Peyer's patch (tissue), 4 donors: ENCODE measurements around the gene ATF5. TPM values are rescaled to one million over a fixed set of nuclear protein-coding genes. Genes with fewer than 3 reads are reported as not detected.
A peak's percentile ranks its signal among the peaks of the same experiment; 100 is the strongest.

Experiments
- DNase-seq, 3 donors: peaks; one replicate each; pipeline ENCODE4 v3.0.0-alpha.2; 2017 to 2019
- H3K27ac ChIP-seq, 4 donors: fragments of 200-600 bp; sonication (generic); one replicate each; pipeline ENCODE4 v1.5.1; 2016 to 2019
- H3K27me3 ChIP-seq, 2 donors: fragments of 200-600 bp; sonication (generic); one replicate each; pipeline ENCODE4 v1.5.1; 2019
- H3K36me3 ChIP-seq, 3 donors: fragments of 200-600 bp; sonication (generic); one replicate each; pipeline ENCODE4 v1.5.1; 2016 to 2019
- H3K4me1 ChIP-seq, 4 donors: fragments of 200-600 bp; sonication (generic); one replicate each; pipeline ENCODE4 v1.5.1; 2016 to 2019
- H3K4me3 ChIP-seq, 4 donors: fragments of 200-600 bp; sonication (generic); 1 replicate in 3 of 4; 2 replicates in 1 of 4; pipeline ENCODE4 v1.5.1; 2016 to 2019; ENCODE audit warnings: mild to moderate bottlenecking in 1 of 4
- H3K9me3 ChIP-seq, 4 donors: fragments of 200-600 bp; sonication (generic); one replicate each; pipeline ENCODE4 v1.5.1; 2016 to 2019; ENCODE audit warnings: mild to moderate bottlenecking in 1 of 4
- POLR2A ChIP-seq, 2 donors: fragments of 450-650 bp; IDR thresholded peaks; one replicate each; pipeline ENCODE4 v1.5.1; 2017; ENCODE audit warnings: antibody characterized with exemption in 2 of 2, mild to moderate bottlenecking in 2 of 2, moderate library complexity in 2 of 2
- total RNA-seq, 4 donors: library from RNA; depleted of rRNA; stranded (reverse); fragments of >200 nt; gene quantifications; one replicate each; pipeline ENCODE4 v1.1.0, GENCODE V29; 2016
- TF ChIP-seq, protein P1 (sequence below), 6 experiments: fragments of 450-650 bp in 4 of 6; fragments of 200-600 bp in 2 of 6; sonication (generic) in 1 of 6; IDR thresholded peaks; one replicate each; pipeline ENCODE4 v1.5.1; 2017 to 2019; ENCODE audit warnings: antibody characterized with exemption in 6 of 6, mild to moderate bottlenecking in 3 of 6, moderate library complexity in 1 of 6

ATF5 gene
- total RNA-seq, 4 donors from 2014 or later = 3.3 to 21.4 (median 18.2) TPM

GRCh38 chr19:49908480-49909420 lies 20.3 kb upstream of the ATF5 start:
- TF ChIP-seq, protein P1, sequence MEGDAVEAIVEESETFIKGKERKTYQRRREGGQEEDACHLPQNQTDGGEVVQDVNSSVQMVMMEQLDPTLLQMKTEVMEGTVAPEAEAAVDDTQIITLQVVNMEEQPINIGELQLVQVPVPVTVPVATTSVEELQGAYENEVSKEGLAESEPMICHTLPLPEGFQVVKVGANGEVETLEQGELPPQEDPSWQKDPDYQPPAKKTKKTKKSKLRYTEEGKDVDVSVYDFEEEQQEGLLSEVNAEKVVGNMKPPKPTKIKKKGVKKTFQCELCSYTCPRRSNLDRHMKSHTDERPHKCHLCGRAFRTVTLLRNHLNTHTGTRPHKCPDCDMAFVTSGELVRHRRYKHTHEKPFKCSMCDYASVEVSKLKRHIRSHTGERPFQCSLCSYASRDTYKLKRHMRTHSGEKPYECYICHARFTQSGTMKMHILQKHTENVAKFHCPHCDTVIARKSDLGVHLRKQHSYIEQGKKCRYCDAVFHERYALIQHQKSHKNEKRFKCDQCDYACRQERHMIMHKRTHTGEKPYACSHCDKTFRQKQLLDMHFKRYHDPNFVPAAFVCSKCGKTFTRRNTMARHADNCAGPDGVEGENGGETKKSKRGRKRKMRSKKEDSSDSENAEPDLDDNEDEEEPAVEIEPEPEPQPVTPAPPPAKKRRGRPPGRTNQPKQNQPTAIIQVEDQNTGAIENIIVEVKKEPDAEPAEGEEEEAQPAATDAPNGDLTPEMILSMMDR (IDR thresholded peaks at IDR 0.05) = no peak
- TF ChIP-seq POLR2A (IDR thresholded peaks at IDR 0.05) = no peak
- H3K36me3 ChIP-seq = peaks cover 0 to 36% (median 0%) of the 10 kb centered on the region in 3 donors
- peaks cover 0 to 15% (median 7%) of the 10 kb centered on the region in 4 donors for H3K4me1 ChIP-seq
- H3K27me3 ChIP-seq = no peaks in the 10 kb centered on the region
- peak overlapping the region in 1 of 4 donors; percentile 3 for H3K27ac ChIP-seq
- no peak for DNase-seq
- H3K4me3 ChIP-seq = no peak overlapping the region
- H3K9me3 ChIP-seq = no peaks in the 10 kb centered on the region

DNA sequence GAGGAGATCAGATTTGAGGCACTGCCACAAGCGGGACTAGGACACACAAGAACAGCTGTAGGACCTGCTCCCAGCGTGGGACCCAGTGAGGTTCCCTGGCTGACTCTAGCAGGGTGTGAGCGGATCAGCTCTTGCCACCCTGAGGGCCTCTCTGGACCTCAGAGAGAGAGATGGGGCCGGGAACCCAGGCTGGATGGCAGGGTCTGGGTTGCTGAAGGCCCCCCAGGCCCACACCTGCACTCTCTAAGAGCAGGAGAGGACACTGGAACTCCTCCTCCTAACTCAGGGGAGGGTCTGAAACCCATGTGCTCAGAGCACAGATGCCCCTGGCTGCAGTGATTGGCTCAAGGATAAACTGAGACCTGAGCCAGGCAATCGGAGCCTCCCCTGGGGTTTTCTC lies 18.8 kb upstream of the ATF5 start:
- no peaks in the 10 kb centered on the region for H3K9me3 ChIP-seq
- peak overlapping the region in 1 of 4 donors; percentile 25 for H3K27ac ChIP-seq
- H3K36me3 ChIP-seq = peaks cover 0 to 48% (median 0%) of the 10 kb centered on the region in 3 donors
- H3K4me3 ChIP-seq = no peak overlapping the region
- TF ChIP-seq POLR2A (IDR thresholded peaks at IDR 0.05) = no peak
- TF ChIP-seq, protein P1 (IDR thresholded peaks at IDR 0.05) = no peak
- no peak for DNase-seq
- H3K4me1 ChIP-seq = peaks cover 0 to 15% (median 7%) of the 10 kb centered on the region in 4 donors
- H3K27me3 ChIP-seq = no peaks in the 10 kb centered on the region

DNA sequence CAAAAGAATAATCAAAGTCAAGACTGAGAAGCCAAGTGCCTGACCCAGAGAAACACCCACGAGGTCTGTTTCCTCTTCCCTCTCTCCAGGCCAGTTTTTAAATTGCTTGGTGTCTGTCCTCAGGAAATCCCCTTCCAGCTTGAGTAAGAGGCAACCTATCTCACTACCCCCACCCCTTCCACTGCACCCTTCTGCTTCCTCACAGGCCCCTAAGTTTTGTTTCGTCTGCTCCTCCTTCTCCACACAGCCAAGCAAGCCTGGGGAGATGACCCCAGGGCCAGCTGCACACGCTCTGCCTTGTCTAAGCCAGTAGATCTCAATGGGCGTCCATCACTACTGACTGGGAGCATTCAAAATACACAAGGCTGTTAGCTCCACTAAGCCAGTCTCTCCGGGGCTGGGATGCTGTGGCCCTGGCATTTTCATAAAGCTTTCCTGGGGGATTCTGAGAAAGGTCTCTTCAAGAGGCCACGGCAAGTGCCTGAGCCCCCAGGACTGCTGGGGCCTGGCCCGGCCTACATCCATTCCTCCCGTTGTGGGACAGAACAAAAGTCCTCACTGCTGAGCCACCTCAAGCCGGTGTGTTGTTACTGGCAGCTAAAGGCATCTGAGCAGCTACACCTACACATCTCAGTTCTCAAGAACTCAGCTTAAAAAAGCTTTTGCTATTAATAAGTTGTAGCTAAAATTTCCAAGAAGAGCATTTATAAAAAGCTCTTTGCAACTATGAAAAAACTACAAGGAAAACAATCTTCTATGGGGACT lies 17.4 kb upstream of the ATF5 start:
- H3K9me3 ChIP-seq = no peaks in the 10 kb centered on the region
- no peaks in the 10 kb centered on the region for H3K27me3 ChIP-seq
- no peak for DNase-seq
- peaks cover 0 to 15% (median 5%) of the 10 kb centered on the region in 4 donors for H3K4me1 ChIP-seq
- peak overlapping the region in 1 of 4 donors; percentile 53 for H3K27ac ChIP-seq
- peaks cover 0 to 55% (median 0%) of the 10 kb centered on the region in 3 donors for H3K36me3 ChIP-seq
- H3K4me3 ChIP-seq = no peak overlapping the region
- TF ChIP-seq, protein P1 (IDR thresholded peaks at IDR 0.05) = no peak
- no peak for TF ChIP-seq POLR2A (IDR thresholded peaks at IDR 0.05)

DNA sequence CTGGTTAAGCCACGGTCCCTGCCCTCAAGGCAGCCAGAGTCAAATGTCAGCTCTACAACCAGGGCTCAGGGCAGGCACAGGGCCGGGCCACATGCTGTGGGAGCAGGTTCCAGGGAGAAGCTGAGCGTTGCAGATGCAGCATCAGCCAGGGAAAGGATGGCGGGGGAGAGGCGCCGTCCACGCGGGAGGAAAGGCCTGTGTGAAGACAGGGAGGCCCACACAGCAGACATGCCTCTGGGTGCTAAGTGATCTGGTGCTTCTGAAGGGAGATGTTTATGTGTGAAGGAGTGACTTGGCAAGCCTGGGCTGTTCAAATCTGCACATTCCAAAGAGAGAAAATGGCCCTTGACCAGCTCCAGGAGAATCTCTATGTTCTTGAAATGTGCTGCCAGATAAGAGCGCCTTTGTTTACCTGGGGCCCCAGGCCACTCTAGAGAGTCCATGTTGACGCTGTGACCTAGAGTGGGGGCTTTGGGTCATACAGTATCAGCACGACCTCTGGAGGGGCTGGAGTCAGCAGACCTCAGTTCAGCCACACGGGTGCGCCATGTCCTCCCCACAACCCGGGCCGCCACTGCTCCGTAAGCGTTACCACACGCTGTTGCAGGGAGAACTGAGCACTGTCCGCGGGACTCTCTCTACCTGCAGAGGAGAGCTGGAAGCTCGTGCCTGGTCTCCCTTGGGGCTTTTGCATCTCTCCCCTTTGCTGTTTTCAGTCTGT lies 15.9 kb upstream of the ATF5 start:
- Histone ChIP-seq H3K4me3 (no peak overlapping the region), H3K27ac (no peak overlapping the region), H3K27me3 (no peaks in the 10 kb centered on the region), H3K36me3 (peaks cover 0 to 53% (median 0%) of the 10 kb centered on the region in 3 donors), H3K4me1 (peaks cover 0 to 5% (median 4%) of the 10 kb centered on the region in 4 donors), H3K9me3 (no peaks in the 10 kb centered on the region)
- no peak for DNase-seq
- TF ChIP-seq POLR2A (IDR thresholded peaks at IDR 0.05) = no peak
- TF ChIP-seq, protein P1 (IDR thresholded peaks at IDR 0.05) = no peak

GRCh38 chr19:49913720-49914119 lies 15.3 kb upstream of the ATF5 start:
- no peaks in the 10 kb centered on the region for H3K9me3 ChIP-seq
- TF ChIP-seq, protein P1 (IDR thresholded peaks at IDR 0.05) = no peak
- TF ChIP-seq POLR2A (IDR thresholded peaks at IDR 0.05) = no peak
- no peak overlapping the region for H3K4me3 ChIP-seq
- H3K36me3 ChIP-seq = peaks cover 0 to 52% (median 0%) of the 10 kb centered on the region in 3 donors
- no peaks in the 10 kb centered on the region for H3K27me3 ChIP-seq
- DNase-seq = no peak
- H3K27ac ChIP-seq = no peak overlapping the region
- peaks cover 0 to 5% (median 4%) of the 10 kb centered on the region in 4 donors for H3K4me1 ChIP-seq
